Activated T-cell treated with anti-CD3 and anti-CD28 coated beads, Interleukin-2, amount 50 U/mL, for 48 hours (primary cell): Measurements from ENCODE around the gene KRT80.

ENCODE experiments used
- DNase-seq, 2 experiments: peaks; one replicate each; pipeline ENCODE4 v3.0.0-alpha.2; 2020

Gene KRT80

DNA sequence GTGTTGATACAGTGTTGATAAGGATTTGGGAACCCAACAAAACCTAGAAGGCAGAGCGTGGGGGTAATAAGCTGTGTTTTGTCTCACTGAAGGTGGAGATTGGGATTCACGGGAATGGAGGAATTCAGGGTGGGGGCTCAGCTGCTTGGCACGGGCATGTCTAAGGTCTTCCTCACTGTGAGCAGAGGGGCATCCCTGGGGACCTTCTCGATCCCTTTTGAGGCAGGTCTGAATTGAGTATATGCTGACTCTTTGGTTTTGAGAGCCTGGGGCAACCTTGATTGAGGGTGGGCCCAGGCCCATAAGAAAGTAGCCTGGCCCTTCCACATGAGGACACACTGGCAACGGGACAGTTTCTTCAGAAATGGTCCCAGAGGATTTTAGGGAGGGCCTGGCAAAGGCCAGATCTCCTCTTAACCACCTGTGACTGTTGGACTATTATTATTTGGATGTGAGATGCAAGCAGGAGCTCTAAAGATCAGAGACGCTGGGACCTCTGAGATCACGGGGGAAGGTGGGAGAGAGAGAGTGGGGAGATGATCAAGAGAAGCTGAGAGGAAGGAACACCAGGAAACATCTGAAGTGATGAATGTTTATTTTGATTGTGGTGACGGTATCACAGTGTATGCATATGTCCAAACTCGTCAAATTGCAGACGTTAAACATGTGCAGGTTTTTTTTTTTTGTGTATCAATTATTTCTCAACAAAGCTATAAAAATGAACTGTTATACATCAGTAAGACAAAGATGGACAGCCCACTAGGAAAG lies 63.9 kb downstream of the KRT80 start:
- DNase-seq: no peak

DNA sequence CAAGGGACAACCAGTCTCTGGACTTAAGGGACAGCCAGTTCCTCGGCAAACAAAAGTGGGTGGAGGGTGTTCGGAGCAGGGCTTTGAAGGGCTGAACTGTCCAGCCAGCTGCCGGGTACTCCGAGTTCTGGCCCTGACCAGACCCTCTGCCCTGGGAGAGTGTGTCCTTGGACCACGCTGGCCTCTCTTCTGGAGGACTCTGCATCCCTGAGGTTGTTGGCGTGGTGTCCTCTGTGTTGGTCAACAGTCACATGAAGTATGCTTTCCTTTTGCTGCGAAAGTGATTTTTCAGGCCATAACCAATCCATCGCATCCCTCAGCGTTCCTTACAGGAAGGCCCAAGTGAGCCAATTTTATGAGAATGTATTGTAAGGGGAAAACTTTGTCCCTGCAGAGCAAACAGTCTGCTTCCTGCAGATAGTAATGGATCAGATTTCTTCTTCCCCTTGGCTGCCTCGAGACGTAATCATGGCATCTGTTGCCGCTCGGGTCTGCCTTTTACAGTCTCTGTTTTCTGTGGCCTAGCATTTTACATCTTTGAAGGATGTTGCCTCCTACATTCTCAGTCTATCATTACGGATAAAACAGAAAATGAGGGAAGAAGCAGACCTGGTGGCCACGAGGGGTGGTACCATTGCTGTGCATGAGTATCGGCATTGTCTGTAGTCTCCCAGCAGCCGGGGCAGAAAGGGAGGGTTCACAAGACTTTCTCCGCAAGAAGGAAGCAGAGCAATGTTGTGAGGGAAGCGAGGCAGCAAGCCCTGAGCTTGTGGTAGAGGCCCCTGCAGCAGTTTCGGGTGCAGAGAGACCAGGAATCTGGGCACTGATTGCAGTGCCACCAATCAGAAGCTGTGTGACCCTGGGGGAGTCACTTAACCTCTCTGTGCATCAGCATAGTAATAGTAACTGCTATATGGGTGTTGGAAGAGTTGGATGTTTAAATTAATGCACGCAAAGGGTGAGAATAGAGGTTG lies 64.9 kb downstream of the KRT80 start:
- DNase-seq: no peak

DNA sequence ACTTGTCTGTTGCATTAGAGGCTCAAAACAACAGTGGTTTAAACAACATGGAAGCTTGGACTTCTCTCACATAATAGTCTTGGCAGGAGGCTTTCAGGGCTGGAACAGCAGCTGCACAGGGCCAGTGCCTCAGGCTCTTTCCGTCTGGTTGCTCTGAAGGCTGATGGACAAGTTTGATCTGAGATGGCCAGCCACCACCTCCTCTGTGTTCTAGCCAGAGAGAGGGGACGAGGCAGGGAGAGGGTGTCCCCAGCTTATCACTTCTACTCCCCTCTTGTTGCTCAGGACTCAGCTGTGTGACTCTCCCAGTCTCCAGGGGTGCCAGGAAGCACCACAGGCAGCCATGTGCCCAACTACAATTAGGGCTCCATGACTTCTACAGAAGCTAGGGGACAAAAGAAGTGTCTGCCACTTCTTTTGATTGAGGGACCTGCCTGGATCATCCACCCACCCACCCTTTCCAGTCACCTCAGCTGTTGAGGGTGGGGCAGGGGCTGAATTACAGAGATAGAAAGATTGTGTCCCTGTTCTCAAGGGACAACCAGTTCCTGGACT lies 65.7 kb downstream of the KRT80 start:
- DNase-seq: no peak

DNA sequence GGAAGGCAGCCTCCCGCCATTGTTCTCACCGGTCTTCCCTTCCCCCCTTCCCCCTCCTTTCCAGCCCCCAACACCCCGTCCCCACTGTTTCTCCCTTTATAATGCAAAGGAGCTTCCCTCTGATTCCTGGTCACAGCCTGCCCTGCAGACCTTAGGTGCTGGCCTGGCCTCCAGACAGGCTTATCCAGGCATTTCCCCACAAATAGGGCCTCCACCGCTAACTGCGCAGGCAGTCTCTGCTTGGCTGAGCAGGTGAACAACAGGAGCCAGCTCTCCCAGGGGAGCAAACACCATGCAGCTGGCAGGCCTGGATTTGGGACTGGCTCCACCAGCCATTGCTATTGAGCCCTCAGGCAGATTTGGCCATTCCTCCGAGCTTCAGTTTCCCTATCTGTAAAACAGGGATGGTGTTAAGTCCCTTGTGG lies 66.3 kb downstream of the KRT80 start:
- DNase-seq: no peak

DNA sequence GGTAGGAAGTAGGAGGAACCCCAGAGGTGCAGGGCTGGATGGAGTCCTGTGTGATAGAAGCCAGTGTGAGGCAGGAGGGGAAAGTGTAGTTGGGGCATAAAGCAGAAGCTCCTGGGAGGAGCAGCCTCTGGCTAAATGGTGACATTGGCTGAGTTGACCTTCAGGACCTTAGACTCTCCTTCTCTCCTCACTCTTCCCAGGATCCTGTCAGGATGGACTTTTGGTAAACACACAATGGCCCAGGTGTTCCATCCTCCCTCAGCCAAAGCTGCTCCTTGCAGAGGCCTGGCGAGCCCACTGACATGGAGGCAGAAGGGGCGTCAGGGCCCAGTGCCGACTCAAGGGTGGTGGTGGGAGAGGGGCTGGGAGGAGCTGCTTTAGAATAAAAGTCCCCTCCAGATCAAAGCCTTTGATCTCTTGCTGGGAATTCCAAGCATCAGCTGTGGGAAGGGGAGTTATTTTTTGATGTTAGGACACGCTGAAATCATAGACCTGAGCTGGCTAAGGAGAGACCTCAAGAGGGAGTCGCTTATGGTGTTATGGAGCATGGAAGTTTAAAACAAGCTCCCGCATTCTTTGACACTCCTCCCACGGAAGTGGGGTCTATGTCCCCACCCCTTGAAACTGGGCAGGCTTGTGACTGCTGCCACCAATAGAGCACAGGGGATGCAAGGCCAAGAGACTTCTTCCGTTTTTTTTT lies 68.2 kb downstream of the KRT80 start:
- no peak for DNase-seq

DNA sequence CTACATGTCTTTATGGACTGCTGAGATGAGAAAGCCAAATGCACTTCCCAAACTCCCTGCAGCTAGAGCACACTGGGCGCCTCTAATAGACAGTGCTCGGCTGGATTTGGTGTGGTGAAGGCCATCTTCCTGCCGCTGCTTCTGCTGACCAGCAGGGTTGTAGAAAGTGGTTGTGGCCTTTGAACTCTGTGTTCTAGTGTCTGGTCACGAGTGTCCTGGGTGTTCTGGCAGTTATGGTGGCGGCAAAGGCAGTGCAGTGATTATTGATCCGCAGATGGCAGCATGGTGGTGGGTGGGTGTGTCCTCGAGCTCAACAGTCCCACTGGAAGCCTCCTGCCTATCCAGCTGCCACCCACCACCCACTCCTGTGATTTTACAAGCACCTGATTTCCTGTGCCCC lies 68.9 kb downstream of the KRT80 start:
- no peak for DNase-seq

DNA sequence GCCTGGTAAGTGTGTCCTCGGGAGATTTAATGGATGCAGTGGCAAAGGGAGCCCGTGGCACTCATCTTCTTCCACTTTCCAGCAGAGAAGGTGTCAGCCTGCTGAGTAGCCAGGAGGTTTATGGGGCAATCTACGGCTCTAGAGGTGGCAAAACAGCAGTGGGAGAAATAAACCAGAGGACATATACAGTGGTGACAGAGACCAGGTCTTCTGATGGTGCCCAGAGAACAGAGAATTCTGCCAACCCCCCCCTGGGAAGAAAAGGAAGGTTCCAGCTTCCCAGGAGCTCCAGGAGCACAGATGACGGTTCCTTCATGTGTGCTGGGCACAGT lies 69.3 kb downstream of the KRT80 start:
- DNase-seq: no peak

DNA sequence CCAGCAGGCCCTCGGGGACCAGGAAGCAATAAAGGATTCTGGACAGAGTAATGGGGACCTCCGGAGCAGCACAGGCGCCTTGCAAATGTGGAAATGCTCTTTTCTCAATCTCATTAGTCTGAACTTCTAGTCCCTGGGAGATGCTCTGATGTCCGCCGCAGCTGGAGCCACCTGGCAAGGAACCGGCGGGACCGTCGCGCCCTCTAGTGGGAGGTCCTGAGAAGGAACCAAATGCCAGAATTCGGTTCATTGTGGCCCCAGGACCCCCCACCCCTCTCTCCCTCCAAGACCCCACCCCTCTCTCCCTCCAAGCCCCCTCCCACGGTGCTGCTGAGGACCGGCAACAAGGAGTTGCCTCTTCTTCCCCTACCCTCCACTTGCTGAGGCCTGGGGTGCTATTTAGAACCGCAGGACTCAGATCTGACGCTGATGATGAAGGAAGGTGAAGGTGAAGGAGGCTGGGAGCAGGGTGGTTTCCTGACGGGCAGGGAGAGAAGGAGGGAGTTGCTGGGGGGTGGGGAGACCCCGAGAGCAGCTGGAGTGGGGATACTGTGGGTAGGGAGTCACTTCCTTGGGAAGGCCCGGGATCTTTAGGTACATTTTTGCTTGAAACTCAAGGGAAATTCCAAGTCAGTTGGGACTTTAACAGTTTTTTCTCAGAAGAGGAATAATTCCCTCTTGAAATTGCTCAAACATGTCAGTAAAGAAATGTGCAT lies 69.8 kb downstream of the KRT80 start:
- peak; percentile 76 to 78 for DNase-seq

DNA sequence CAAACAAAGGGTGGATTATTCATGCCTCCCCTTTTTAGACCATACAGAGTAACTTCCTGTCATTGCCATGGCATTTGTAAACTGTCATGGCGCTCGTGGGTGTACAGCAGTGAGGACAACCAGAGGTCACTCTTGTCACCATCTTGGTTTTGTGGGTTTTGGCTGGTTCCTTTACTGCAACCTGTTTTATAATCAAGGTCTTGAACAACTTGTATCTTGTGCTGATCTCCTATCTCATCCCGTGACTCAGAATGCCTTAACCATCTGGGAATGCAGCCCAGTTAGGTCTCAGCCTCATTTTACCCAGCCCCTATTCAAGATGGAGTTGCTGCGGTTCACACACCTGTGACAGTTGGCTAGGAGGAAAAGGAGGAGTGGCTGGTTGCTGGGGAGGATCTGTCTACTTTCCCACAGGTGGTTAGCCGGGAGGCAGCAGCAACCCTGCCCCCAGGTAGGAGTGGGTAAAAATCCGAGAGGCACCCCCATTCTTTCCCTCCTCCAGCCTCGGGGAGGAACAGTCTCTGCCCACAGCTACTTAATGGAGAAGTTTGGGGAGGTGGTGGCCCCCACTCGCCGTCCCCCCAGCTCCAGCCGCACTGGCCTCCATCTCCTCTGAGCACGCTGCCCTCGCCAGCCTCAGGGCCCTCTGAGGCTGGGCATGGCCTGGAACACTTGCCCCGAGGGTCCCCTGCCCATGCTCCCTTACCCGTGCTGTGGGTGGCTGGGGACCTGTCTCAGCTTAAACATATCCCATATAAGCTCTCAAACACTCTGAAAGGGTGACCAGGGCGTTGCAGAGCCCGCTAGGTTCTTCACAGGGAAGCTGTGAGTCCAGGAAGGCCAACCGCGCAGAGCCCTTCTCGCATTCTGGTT lies 70.6 kb downstream of the KRT80 start:
- no peak for DNase-seq

DNA sequence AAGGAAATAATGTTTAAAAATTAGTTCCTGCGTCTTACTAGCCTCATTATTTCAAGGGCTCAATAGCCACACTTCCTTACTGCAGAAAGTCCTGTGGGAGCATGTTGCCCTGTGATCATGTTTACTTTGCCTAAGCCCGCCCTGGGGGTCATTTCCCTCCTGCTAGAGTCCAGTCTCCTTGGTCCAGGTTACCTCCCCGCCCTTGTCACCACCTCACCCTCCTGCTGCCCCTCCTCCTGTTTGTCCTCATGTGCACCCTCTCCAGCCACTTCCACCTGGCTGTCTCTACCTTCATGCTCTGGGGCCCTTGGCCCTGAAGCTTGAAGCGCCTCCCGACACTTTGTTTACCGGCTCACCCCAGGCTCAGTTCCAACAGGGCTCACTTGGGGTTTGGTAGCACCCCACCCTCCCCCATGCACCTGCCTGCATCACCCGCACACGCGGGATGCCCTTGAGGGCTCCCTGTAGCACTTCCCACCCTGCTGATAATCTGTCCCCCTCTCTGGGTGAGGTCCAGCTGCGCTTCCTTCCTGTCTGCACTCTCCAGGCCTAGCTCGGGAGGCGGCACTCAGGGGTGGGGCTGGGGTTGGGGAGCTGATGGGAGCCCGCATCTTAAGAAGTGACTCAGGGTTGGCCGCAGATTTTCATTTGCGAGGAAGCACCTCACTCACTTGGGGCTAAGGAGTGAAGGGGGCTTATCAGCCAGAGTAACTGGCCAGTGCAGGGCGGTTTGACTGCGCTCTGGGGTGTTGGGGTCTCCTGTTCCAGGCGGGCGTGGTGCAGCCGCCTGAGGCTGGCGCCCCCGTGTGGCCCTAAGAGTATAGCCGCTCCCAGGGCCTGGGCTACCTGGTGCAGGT lies 72.2 kb downstream of the KRT80 start:
- DNase-seq: peak; percentile 58 to 70
